H9 (cell line): ENCODE data around the gene ARID1B. TPM values are rescaled to one million over a fixed set of nuclear protein-coding genes. Genes with fewer than 3 reads are reported as not detected.

Source experiments
- DNase-seq: peaks from one replicate; pipeline ENCODE4 v3.0.0-alpha.2; 2017
- H2AFZ ChIP-seq: one replicate; pipeline ENCODE4 v1.6.1; 2013; ENCODE audit warnings: mild to moderate bottlenecking, low read length, control low read depth, moderate library complexity
- H2AK5ac ChIP-seq: 2 replicates; pipeline ENCODE4 v1.6.1; 2013; ENCODE audit warnings: low read length, control low read depth, mixed read lengths; ENCODE audit not compliant: insufficient read length
- H2BK120ac ChIP-seq: one replicate; pipeline ENCODE4 v1.6.1; 2013; ENCODE audit warnings: low read depth, mild to moderate bottlenecking, low read length, control low read depth, inconsistent platforms; ENCODE audit not compliant: poor library complexity, severe bottlenecking
- H2BK12ac ChIP-seq: 2 replicates; pipeline ENCODE4 v1.6.1; 2013; ENCODE audit warnings: low read length, control low read depth, mixed read lengths, low read depth; ENCODE audit not compliant: insufficient read length
- H2BK15ac ChIP-seq: 2 replicates; pipeline ENCODE4 v1.6.1; 2013; ENCODE audit warnings: low read depth, low read length, control low read depth
- H2BK20ac ChIP-seq: one replicate; pipeline ENCODE4 v1.6.1; 2013; ENCODE audit warnings: low read depth, mild to moderate bottlenecking, low read length, control low read depth, inconsistent platforms; ENCODE audit not compliant: poor library complexity, severe bottlenecking
- H2BK5ac ChIP-seq: 2 replicates; pipeline ENCODE4 v1.6.1; 2013; ENCODE audit warnings: low read length, control low read depth, mixed read lengths; ENCODE audit not compliant: insufficient read length
- H3K14ac ChIP-seq: 2 replicates; pipeline ENCODE4 v1.6.1; 2013; ENCODE audit warnings: low read length, control low read depth; ENCODE audit not compliant: insufficient read depth
- H3K18ac ChIP-seq: 2 replicates; pipeline ENCODE4 v1.6.1; 2013; ENCODE audit warnings: low read depth, mild to moderate bottlenecking, mixed read lengths, low read length, control low read depth; ENCODE audit not compliant: insufficient read length
- H3K23ac ChIP-seq: 2 replicates; pipeline ENCODE4 v1.6.1; 2013; ENCODE audit warnings: low read length, control low read depth, mixed read lengths, low read depth; ENCODE audit not compliant: insufficient read length
- H3K23me2 ChIP-seq: 2 replicates; pipeline ENCODE4 v1.6.1; 2013; ENCODE audit warnings: low read depth, mild to moderate bottlenecking, mixed read lengths, low read length, control low read depth; ENCODE audit not compliant: insufficient read length, poor library complexity, severe bottlenecking
- H3K27ac ChIP-seq: 2 replicates; pipeline ENCODE4 v1.5.1; 2013; ENCODE audit warnings: low read length, control low read depth, mixed read lengths, low read depth; ENCODE audit not compliant: insufficient read length
- H3K27me3 ChIP-seq: 2 replicates; pipeline ENCODE4 v1.6.1; 2013; ENCODE audit warnings: low read length, control low read depth, inconsistent platforms; ENCODE audit not compliant: insufficient read depth
- H3K4ac ChIP-seq: 2 replicates; pipeline ENCODE4 v1.6.1; 2013; ENCODE audit warnings: low read depth, mild to moderate bottlenecking, control low read depth, inconsistent platforms, low read length, moderate library complexity
- H3K4me1 ChIP-seq: 2 replicates; pipeline ENCODE4 v1.6.1; 2013; ENCODE audit warnings: low read length, control low read depth, inconsistent platforms; ENCODE audit not compliant: insufficient read depth
- H3K4me2 ChIP-seq: 2 replicates; pipeline ENCODE4 v1.6.1; 2013; ENCODE audit warnings: low read length, control low read depth, mixed read lengths; ENCODE audit not compliant: insufficient read length, insufficient read depth
- H3K56ac ChIP-seq: 2 replicates; pipeline ENCODE4 v1.6.1; 2013; ENCODE audit warnings: low read depth, mild to moderate bottlenecking, mixed read lengths, low read length, control low read depth; ENCODE audit not compliant: insufficient read length
- H3K79me1 ChIP-seq: 2 replicates; pipeline ENCODE4 v1.6.1; 2013; ENCODE audit warnings: low read depth, mild to moderate bottlenecking, moderate library complexity, low read length, control low read depth, inconsistent platforms; ENCODE audit not compliant: insufficient read depth, poor library complexity, severe bottlenecking
- H3K79me2 ChIP-seq: 2 replicates; pipeline ENCODE4 v1.6.1; 2013; ENCODE audit warnings: low read length, control low read depth, inconsistent platforms; ENCODE audit not compliant: insufficient read depth
- H3K9ac ChIP-seq: 2 replicates; pipeline ENCODE4 v1.6.1; 2013; ENCODE audit warnings: low read length, control low read depth, mixed read lengths; ENCODE audit not compliant: insufficient read length; ENCODE audit errors: extremely low read depth
- H3K9me3 ChIP-seq: one replicate; pipeline ENCODE4 v1.6.1; 2013; ENCODE audit warnings: low read depth, low read length, inconsistent platforms; ENCODE audit not compliant: control insufficient read depth
- H3T11ph ChIP-seq: one replicate; pipeline ENCODE4 v1.6.1; 2013; ENCODE audit warnings: mild to moderate bottlenecking, low read length, control low read depth, inconsistent platforms
- H4K20me1 ChIP-seq: one replicate; pipeline ENCODE4 v1.6.1; 2013; ENCODE audit not compliant: control insufficient read depth, insufficient read length, insufficient read depth
- H4K5ac ChIP-seq: 2 replicates; pipeline ENCODE4 v1.6.1; 2013; ENCODE audit warnings: low read depth, mild to moderate bottlenecking, mixed read lengths, low read length, control low read depth; ENCODE audit not compliant: insufficient read length
- H4K8ac ChIP-seq: replicated peaks from 2 replicates; pipeline ENCODE4 v1.6.1; 2013; ENCODE audit warnings: low read length, control low read depth, mixed read lengths, low read depth; ENCODE audit not compliant: insufficient read length
- H4K91ac ChIP-seq: 2 replicates; pipeline ENCODE4 v1.6.1; 2013; ENCODE audit warnings: low read depth, mild to moderate bottlenecking, moderate library complexity, mixed read lengths, low read length, control low read depth; ENCODE audit not compliant: insufficient read length
- H3K27ac Mint-ChIP-seq, 3 experiments: 2 replicates in 2 of 3; 3 replicates in 1 of 3; pipeline ENCODE4 v1.8.0; 2020 to 2021; ENCODE audit warnings: mixed read lengths in 3 of 3, mild to moderate bottlenecking in 1 of 3, moderate library complexity in 1 of 3
- H3K27me3 Mint-ChIP-seq: 2 replicates; pipeline ENCODE4 v1.8.0; 2021; ENCODE audit warnings: low read depth, mild to moderate bottlenecking, moderate library complexity, mixed read lengths
- H3K36me3 Mint-ChIP-seq, 3 experiments: 2 replicates in 2 of 3; 3 replicates in 1 of 3; pipeline ENCODE4 v1.8.0; 2020 to 2021; ENCODE audit warnings: low read depth in 3 of 3, mixed read lengths in 3 of 3; ENCODE audit not compliant: insufficient read depth in 1 of 3
- H3K4me1 Mint-ChIP-seq, 2 experiments: 2 replicates each; pipeline ENCODE4 v1.8.0; 2020; ENCODE audit warnings: mixed read lengths in 2 of 2
- H3K4me3 Mint-ChIP-seq, 2 experiments: 2 replicates in 1 of 2; 3 replicates in 1 of 2; pipeline ENCODE4 v1.8.0; 2020 to 2021; ENCODE audit warnings: mild to moderate bottlenecking in 2 of 2, mixed read lengths in 2 of 2, moderate library complexity in 1 of 2
- H3K9me3 Mint-ChIP-seq, 2 experiments: 2 replicates in 1 of 2; 3 replicates in 1 of 2; pipeline ENCODE4 v1.8.0; 2020; ENCODE audit warnings: mild to moderate bottlenecking in 2 of 2, mixed read lengths in 2 of 2, moderate library complexity in 1 of 2
- WGBS: extraction: QIAGEN DNeasy Blood & Tissue Kit; methylation state at CpG from one replicate; pipeline ENCODE4 v1.1.7; 2013; ENCODE audit warnings: missing lambda C conversion rate, low lambda C conversion rate, mixed read lengths; ENCODE audit not compliant: insufficient read length; ENCODE audit errors: extremely low coverage; 5-methylcytosine and 5-hydroxymethylcytosine counted together
- total RNA-seq: library from RNA; stranded (reverse); gene quantifications from 2 replicates; pipeline ENCODE4 v1.2.1, GENCODE V29; 2021
- TF ChIP-seq, protein P1 (sequence below): fragments of 200-600 bp; sonication (generic); conservative IDR thresholded peaks from 3 replicates; pipeline ENCODE4 v1.8.0; 2021; ENCODE audit warnings: antibody characterized with exemption, mild to moderate bottlenecking

The ARID1B gene
- total RNA-seq, 1 experiment from 2014 or later, result 88.2 TPM

DNA sequence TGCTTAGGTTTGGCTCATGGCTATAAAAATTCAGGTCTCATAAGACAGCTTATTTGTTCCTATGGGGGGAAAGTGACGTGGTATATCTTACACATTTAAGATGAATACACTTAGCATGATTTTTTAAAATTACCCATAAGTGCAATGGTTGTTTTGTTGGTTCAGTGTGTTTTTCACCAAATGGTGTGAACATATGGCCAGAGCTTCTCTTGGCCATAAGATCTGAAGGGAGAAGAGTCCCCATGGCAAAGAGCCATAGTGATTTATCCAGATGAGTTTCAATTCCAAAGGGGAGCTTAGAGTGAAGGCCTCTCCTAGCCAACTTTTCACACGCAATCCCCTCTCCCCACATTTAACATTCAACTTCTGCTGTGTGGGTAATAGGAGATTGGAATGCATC, 438.5 kb downstream of the ARID1B start:
- Histone ChIP-seq H4K5ac (no peak overlapping the region), H3K23ac (no peak overlapping the region), H2BK20ac (no peak overlapping the region), H3K27me3 (no peaks in the 10 kb centered on the region), H3K23me2 (no peaks in the 10 kb centered on the region), H4K91ac (no peak overlapping the region), H3K9ac (no peak overlapping the region), H2AK5ac (no peak overlapping the region), H3T11ph (no peak overlapping the region), H3K9me3 (no peaks in the 10 kb centered on the region), H4K20me1 (no peaks in the 10 kb centered on the region), H2BK15ac (no peak overlapping the region), H3K4me1 (no peaks in the 10 kb centered on the region), H3K18ac (no peak overlapping the region), H3K79me1 (no peaks in the 10 kb centered on the region), H4K8ac (no peak overlapping the region), H3K27ac (no peak overlapping the region), H2BK12ac (no peak overlapping the region), H3K56ac (no peak overlapping the region), H2BK120ac (no peak overlapping the region), H2BK5ac (no peak overlapping the region), H3K4me2 (no peak overlapping the region), H3K4ac (no peak overlapping the region), H3K79me2 (no peaks in the 10 kb centered on the region), H2AFZ (no peak overlapping the region), H3K14ac (no peak overlapping the region)
- Mint-ChIP-seq H3K4me3 (no peak overlapping the region), H3K36me3 (no peaks in the 10 kb centered on the region), H3K9me3 (no peaks in the 10 kb centered on the region; a peak in 1 of 5 replicates), H3K27ac (no peak overlapping the region), H3K27me3 (peaks cover 11% of the 10 kb centered on the region), H3K4me1 (peaks cover under 1 to 11% of the 10 kb centered on the region in 2 experiments; a peak in 3 of 4 replicates)
- TF ChIP-seq, protein P1, sequence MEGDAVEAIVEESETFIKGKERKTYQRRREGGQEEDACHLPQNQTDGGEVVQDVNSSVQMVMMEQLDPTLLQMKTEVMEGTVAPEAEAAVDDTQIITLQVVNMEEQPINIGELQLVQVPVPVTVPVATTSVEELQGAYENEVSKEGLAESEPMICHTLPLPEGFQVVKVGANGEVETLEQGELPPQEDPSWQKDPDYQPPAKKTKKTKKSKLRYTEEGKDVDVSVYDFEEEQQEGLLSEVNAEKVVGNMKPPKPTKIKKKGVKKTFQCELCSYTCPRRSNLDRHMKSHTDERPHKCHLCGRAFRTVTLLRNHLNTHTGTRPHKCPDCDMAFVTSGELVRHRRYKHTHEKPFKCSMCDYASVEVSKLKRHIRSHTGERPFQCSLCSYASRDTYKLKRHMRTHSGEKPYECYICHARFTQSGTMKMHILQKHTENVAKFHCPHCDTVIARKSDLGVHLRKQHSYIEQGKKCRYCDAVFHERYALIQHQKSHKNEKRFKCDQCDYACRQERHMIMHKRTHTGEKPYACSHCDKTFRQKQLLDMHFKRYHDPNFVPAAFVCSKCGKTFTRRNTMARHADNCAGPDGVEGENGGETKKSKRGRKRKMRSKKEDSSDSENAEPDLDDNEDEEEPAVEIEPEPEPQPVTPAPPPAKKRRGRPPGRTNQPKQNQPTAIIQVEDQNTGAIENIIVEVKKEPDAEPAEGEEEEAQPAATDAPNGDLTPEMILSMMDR, result no peak
- DNase-seq, result no peak
- no CpG with 5 or more reads among the region's 2 CpGs for WGBS
